Omental fat pad (tissue), 4 donors: ENCODE measurements around the gene PPP2R5A. TPM values are rescaled to one million over a fixed set of nuclear protein-coding genes. Genes with fewer than 3 reads are reported as not detected.

Source experiments
- ATAC-seq: fragments of 150-250 bp; one replicate; pipeline ENCODE4 v1.9.1; 2016; ENCODE audit warnings: mild to moderate bottlenecking, moderate library complexity; ENCODE audit not compliant: low FRiP score
- DNase-seq: peaks from one replicate; pipeline ENCODE4 v3.0.0-alpha.2; 2019; ENCODE audit warnings: low spot score
- CTCF ChIP-seq, 3 donors: fragments of 450-650 bp; IDR thresholded peaks; one replicate each; pipeline ENCODE4 v1.5.1; 2016 to 2017; ENCODE audit warnings: antibody characterized with exemption in 3 of 3, mild to moderate bottlenecking in 3 of 3, moderate library complexity in 2 of 3
- total RNA-seq, 4 donors: library from RNA; depleted of rRNA; stranded (reverse); fragments of >200 nt; gene quantifications; one replicate each; pipeline ENCODE4 v1.1.0, GENCODE V29; 2016

Gene PPP2R5A
- total RNA-seq, 4 donors from 2014 or later: 34.8 to 98.6 (median 66.1) TPM

- ATAC-seq (no peak), DNase-seq (no peak)
- no peak for TF ChIP-seq CTCF (IDR thresholded peaks at IDR 0.05)
Measured at GRCh38 chr1:212267017-212267416, 18.2 kb upstream of the PPP2R5A start.

DNA sequence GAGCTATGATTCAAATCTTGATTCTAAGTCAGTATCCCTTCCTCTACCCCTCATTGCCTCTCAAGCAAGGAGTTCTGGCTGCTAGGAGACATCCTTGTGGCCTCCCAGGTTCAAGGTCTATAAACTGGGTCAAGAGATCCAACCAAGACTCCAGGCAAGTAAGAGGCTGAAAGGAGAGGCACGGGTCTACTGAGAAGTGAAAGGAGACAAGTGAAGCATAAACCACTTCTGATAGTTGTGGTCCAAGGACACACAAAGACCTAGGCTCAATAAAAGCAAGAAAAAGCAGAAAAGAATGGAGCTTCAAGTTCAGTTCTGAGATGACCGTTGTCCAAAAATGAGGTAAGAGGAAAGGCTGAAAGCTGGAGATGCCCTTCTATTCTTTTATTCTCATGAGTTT is 17.8 kb upstream of the PPP2R5A start:
- ATAC-seq (no peak), DNase-seq (no peak)
- TF ChIP-seq CTCF (IDR thresholded peaks at IDR 0.05): no peak

- ATAC-seq (no peak), DNase-seq (no peak)
- TF ChIP-seq CTCF (IDR thresholded peaks at IDR 0.05): no peak
Measured at GRCh38 chr1:212269306-212269705, 15.9 kb upstream of the PPP2R5A start.

DNA sequence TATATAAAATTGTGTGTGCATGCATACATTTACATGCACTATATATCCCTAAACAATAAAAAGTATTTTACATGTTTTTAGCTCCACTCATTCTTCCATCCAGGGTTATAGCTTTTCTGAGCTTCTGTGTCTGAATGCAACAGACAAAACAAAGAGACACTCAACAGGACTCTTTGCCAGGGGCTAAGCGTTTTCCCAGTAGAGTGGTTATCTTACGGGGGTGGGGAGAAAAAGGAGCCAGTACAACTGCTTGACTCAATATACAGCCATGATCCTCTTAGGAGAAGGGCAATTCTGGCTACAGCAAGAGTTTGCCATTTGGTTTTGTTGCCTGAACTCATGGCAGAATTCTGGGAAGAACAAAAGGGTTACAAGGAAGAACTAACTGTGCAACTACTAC is 14.6 kb upstream of the PPP2R5A start:
- TF ChIP-seq CTCF (IDR thresholded peaks at IDR 0.05): no peak
- no peak for ATAC-seq
- no peak for DNase-seq

- DNase-seq: no peak
- no peak for TF ChIP-seq CTCF (IDR thresholded peaks at IDR 0.05)
- no peak for ATAC-seq
Measured at GRCh38 chr1:212271234-212271633, 14.0 kb upstream of the PPP2R5A start.

GRCh38 chr1:212271823-212272485 is 13.3 kb upstream of the PPP2R5A start:
- DNase-seq (no peak), ATAC-seq (no peak)
- no peak for TF ChIP-seq CTCF (IDR thresholded peaks at IDR 0.05)

DNA sequence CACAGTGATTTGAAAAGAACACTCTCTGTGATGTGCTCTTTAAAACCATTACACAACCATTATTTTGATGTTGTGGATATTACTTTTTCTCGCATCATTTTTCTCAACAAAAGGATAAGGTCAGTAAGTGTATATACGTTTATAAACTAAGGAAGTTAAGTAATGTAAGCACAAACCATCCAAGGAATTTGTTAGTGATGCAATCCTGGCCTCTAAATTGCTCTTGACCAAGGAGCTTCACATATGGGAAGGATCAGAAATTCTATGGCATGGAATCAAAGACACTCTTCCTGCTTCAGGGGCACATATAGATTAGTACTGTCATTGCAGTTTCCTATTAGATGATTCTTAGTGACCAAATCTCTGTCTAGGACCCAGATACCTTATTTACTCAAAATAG is 3.6 kb upstream of the PPP2R5A start:
- no peak for TF ChIP-seq CTCF (IDR thresholded peaks at IDR 0.05)
- ATAC-seq: no peak

More for the DNA sequence above, 3.6 kb upstream of the PPP2R5A start:
- no peak for DNase-seq
